SK-N-SH (cell line): ENCODE data around the gene CSNK1D.

Experiments
- CTCF ChIP-seq: fragments of 200-600 bp; sonication (generic); IDR thresholded peaks from 2 replicates; pipeline ENCODE4 v1.6.1; 2017; ENCODE audit warnings: antibody characterized with exemption, mild to moderate bottlenecking, moderate library complexity
- ELF1 ChIP-seq: IDR thresholded peaks from 2 replicates; pipeline ENCODE4 v1.4.0; 2012
- EP300 ChIP-seq, 2 experiments: IDR thresholded peaks; 2 replicates each; pipeline versions ENCODE4 v1.4.0 to v1.6.1; 2012; ENCODE audit warnings: borderline replicate concordance in 1 of 2, low read depth in 1 of 2, low read length in 1 of 2
- JUND ChIP-seq: IDR thresholded peaks from 2 replicates; pipeline ENCODE4 v1.4.0; 2012
- MEF2A ChIP-seq: IDR thresholded peaks from 2 replicates; pipeline ENCODE4 v1.4.0; 2012; ENCODE audit warnings: low read depth, borderline replicate concordance
- MXI1 ChIP-seq: IDR thresholded peaks from 2 replicates; pipeline ENCODE4 v1.6.1; 2012; ENCODE audit warnings: mild to moderate bottlenecking, low read depth, low read length, improper control_type of control experiment
- NRF1 ChIP-seq: IDR thresholded peaks from 2 replicates; pipeline ENCODE4 v1.6.1; 2012; ENCODE audit warnings: low read depth, mild to moderate bottlenecking, low read length
- RCOR1 ChIP-seq: fragments of 150-350 bp; IDR thresholded peaks from 2 replicates; pipeline ENCODE4 v1.6.1; 2017; ENCODE audit warnings: antibody characterized with exemption, low read length
- REST ChIP-seq: IDR thresholded peaks from 2 replicates; pipeline ENCODE4 v1.6.1; 2012; ENCODE audit warnings: mild to moderate bottlenecking, low read depth, low read length, moderate library complexity
- SMC3 ChIP-seq: IDR thresholded peaks from 2 replicates; pipeline ENCODE4 v1.6.1; 2012; ENCODE audit warnings: low read depth, low read length, improper control_type of control experiment
- TEAD4 ChIP-seq: IDR thresholded peaks from 2 replicates; pipeline ENCODE4 v1.4.0; 2012; ENCODE audit warnings: mild to moderate bottlenecking, borderline replicate concordance; ENCODE audit not compliant: insufficient read depth
- TF ChIP-seq, protein P1 (sequence below): IDR thresholded peaks from 2 replicates; pipeline ENCODE4; 2012

GRCh38 chr17:82225368-82226029 is 48.0 kb downstream of the CSNK1D start:
- TF ChIP-seq ELF1: no peak
- no peak; the same call in 1 of the 2 replicates for TF ChIP-seq SMC3
- no peak for TF ChIP-seq TEAD4
- no peak for TF ChIP-seq REST
- TF ChIP-seq, protein P1, sequence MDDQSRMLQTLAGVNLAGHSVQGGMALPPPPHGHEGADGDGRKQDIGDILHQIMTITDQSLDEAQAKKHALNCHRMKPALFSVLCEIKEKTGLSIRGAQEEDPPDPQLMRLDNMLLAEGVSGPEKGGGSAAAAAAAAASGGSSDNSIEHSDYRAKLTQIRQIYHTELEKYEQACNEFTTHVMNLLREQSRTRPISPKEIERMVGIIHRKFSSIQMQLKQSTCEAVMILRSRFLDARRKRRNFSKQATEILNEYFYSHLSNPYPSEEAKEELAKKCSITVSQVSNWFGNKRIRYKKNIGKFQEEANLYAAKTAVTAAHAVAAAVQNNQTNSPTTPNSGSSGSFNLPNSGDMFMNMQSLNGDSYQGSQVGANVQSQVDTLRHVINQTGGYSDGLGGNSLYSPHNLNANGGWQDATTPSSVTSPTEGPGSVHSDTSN: no peak
- TF ChIP-seq CTCF: no peak
- no peak for TF ChIP-seq RCOR1
- TF ChIP-seq NRF1: no peak
- no peak for TF ChIP-seq JUND
- TF ChIP-seq EP300 (IDR thresholded peaks at IDR 0.05; ENCODE audit: borderline replicate concordance in 1 of 2, low read depth in 1 of 2, low read length in 1 of 2): no peak
- no peak for TF ChIP-seq MXI1
- TF ChIP-seq MEF2A: no peak
